ENCODE data around the gene CACNA1C.

CACNA1C gene

DNA sequence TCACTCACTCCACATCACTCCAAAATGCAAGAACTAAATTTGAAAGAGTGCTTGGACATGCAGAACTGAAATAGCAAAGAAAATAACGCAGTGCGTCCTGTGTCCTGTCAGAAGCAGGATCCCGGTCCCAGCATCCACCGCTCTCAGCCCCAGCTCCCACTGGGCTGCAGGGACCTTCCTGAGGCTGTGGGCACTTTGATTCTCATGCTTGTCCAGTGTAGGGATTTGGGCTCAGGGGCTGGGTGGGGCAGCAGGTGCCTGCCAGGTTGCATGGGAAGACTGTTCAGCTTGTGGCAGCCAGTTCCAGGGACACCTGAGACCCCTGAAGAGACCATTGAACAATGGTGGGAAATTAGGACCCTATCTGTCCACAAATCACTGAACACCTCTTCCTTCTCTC, 602.0 kb downstream of the CACNA1C start:
- Histone ChIP-seq H3K4me1 (ENCODE audit: control insufficient read depth, insufficient read depth, low read length) (no peaks in the 10 kb centered on the region), H3K9ac (ENCODE audit: low read length) (no peak overlapping the region), H3K27me3 (replicated peaks; ENCODE audit: control insufficient read depth, insufficient read depth, low read length) (no peaks in the 10 kb centered on the region), H3K9me3 (ENCODE audit: control insufficient read depth, low read length) (peaks cover 2% of the 10 kb centered on the region), H3K36me3 (ENCODE audit: control insufficient read depth, insufficient read depth, low read length, severe bottlenecking) (peaks cover 51% of the 10 kb centered on the region), H3K4me3 (ENCODE audit: low read length) (no peak overlapping the region)
- no peak for DNase-seq (ENCODE audit: low read depth)

DNA sequence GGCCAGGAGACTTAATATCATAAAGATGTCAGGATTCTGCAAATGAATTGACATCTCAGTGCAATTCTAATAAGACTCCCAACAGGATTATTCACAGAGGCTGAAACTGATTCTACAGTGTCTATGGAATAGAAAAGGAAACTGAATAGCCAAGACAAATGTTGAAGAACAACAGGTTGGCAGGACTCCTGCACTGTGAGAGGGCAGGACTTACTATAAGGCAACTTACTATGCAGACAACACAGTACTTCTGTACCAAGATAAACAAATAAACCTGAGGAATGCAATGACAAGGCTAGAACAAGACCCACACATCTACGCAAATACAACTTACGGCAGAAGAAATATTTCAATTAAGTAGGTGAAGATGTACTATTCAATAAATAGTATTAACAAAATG, 609.7 kb downstream of the CACNA1C start:
- Histone ChIP-seq H3K36me3 (ENCODE audit: control insufficient read depth, insufficient read depth, low read length, severe bottlenecking) (peaks cover 74% of the 10 kb centered on the region), H3K9me3 (ENCODE audit: control insufficient read depth, low read length) (no peaks in the 10 kb centered on the region), H3K4me1 (ENCODE audit: control insufficient read depth, insufficient read depth, low read length) (no peaks in the 10 kb centered on the region), H3K27me3 (replicated peaks; ENCODE audit: control insufficient read depth, insufficient read depth, low read length) (no peaks in the 10 kb centered on the region), H3K9ac (ENCODE audit: low read length) (no peak overlapping the region), H3K4me3 (ENCODE audit: low read length) (no peak overlapping the region)
- no peak for DNase-seq (ENCODE audit: low read depth)

DNA sequence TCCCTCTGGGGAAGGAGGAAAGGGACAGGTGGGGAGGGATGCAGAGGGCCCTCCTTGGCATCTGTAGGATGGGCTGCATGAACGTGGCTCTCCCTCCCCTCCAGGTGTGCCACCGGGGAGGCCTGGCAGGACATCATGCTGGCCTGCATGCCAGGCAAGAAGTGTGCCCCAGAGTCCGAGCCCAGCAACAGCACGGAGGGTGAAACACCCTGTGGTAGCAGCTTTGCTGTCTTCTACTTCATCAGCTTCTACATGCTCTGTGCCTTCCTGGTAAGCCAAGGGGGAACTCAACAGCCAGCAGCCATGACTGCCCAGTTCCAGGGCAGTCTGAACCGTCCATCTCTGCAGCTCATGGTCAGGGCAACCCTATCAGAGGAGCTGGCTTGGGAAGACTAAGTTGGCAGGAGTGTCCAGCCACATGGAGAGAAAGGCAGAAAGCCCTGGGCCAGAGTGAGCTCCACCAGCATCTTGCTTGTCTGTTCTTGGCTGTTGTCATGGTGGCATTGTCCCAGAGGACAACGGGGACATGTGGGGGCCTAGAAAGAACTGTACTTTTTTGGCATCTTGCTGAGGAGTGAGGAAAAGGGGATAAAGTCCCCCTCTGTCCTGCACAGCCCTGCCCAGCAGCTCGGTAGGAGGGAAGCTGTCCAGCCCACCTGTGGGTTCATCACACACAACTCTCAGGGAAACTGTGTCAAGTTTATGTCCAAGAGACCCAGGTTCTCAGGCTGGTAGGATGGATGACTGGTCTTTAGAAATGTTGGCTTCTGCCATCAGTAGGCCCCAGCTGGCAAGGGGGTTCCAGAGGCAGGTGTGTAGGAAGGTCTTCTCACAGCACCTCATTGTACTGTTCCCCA, 612.2 kb downstream of the CACNA1C start:
- Histone ChIP-seq H3K4me1 (ENCODE audit: control insufficient read depth, insufficient read depth, low read length) (no peaks in the 10 kb centered on the region), H3K36me3 (ENCODE audit: control insufficient read depth, insufficient read depth, low read length, severe bottlenecking) (peaks cover 75% of the 10 kb centered on the region), H3K9me3 (ENCODE audit: control insufficient read depth, low read length) (no peaks in the 10 kb centered on the region), H3K4me3 (ENCODE audit: low read length) (no peak overlapping the region), H3K27me3 (replicated peaks; ENCODE audit: control insufficient read depth, insufficient read depth, low read length) (no peaks in the 10 kb centered on the region), H3K9ac (ENCODE audit: low read length) (no peak overlapping the region)
- no peak for DNase-seq (ENCODE audit: low read depth)

DNA sequence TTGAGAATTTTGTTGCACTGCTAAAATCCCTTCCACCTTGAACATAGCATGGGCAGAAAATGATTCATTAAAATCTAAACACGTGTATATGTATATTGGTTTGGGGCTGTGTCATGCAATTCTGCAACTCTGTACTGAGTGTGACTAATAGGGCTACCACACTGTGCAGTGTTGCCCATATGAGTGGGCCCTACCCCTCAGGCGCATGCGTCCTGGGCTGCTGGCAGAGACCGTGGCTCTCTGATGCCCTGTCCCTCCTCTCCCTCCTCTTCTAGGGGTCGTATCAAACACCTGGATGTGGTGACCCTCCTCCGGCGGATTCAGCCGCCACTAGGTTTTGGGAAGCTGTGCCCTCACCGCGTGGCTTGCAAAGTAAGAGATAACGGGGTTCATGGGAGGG, 613.6 kb downstream of the CACNA1C start:
- H3K27me3 ChIP-seq (replicated peaks; ENCODE audit: control insufficient read depth, insufficient read depth, low read length) = no peaks in the 10 kb centered on the region
- peaks cover 78% of the 10 kb centered on the region for H3K36me3 ChIP-seq (ENCODE audit: control insufficient read depth, insufficient read depth, low read length, severe bottlenecking)
- no peaks in the 10 kb centered on the region for H3K4me1 ChIP-seq (ENCODE audit: control insufficient read depth, insufficient read depth, low read length)
- no peaks in the 10 kb centered on the region for H3K9me3 ChIP-seq (ENCODE audit: control insufficient read depth, low read length)
- H3K4me3 ChIP-seq (ENCODE audit: low read length) = no peak overlapping the region
- H3K9ac ChIP-seq (ENCODE audit: low read length) = no peak overlapping the region
- DNase-seq (ENCODE audit: low read depth) = no peak

DNA sequence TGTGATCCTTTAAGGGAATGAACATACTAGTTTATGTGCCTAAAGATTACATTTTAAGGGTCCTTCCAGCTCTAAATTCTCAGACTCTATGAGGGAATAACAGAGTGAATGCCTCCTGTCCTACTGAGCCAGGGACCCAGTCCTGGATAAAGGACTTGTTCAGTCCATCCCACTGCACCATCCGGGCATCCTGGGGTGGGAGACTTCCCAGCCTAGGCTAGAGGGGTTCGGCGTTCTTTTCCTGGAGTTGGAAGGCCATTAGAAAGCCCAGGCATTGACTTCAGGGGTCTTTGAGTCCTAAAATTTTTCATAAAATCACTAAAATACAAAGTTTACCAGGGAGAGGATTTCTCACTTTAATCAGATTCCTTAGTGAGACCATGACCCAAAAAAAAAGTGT, 614.1 kb downstream of the CACNA1C start:
- Histone ChIP-seq H3K36me3 (ENCODE audit: control insufficient read depth, insufficient read depth, low read length, severe bottlenecking) (peaks cover 81% of the 10 kb centered on the region), H3K9ac (ENCODE audit: low read length) (no peak overlapping the region), H3K27me3 (replicated peaks; ENCODE audit: control insufficient read depth, insufficient read depth, low read length) (no peaks in the 10 kb centered on the region), H3K4me3 (ENCODE audit: low read length) (no peak overlapping the region), H3K9me3 (ENCODE audit: control insufficient read depth, low read length) (no peaks in the 10 kb centered on the region), H3K4me1 (ENCODE audit: control insufficient read depth, insufficient read depth, low read length) (no peaks in the 10 kb centered on the region)
- DNase-seq (ENCODE audit: low read depth) = no peak

DNA sequence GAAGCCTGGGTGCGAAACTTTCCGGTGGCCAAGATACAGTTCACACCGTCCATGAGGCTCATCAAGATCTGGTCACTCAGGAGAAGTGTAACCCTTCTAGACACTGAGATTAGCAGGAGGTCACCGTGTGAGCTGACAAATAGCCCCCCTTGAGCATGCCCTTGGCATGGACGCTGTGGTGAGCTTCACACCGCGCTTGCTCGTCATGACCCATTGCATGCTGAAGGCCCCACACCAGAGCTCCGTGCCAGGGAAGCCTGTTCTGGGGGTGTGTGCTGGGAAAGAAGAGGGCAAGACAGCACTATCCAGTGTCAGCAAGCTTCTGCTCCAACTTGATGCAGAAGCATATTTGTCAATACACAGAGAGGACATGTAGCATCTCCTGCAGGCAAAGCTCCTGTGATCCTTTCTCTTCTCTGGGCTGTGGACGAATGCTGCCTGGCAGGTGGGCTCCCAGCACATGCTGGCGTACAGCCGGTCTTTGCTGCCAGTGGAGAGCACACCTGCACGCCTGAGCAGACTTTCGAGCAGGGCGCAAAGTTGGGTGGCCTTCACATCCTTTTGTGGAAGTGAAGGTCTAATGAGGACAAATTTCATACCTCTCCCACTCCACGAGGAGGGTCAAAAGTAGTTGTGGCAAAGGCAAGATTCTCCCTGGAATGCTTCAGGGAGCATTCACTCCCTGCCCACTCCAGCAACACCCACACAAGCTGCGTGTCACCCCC, 615.1 kb downstream of the CACNA1C start:
- Histone ChIP-seq H3K9me3 (ENCODE audit: control insufficient read depth, low read length) (no peaks in the 10 kb centered on the region), H3K4me1 (ENCODE audit: control insufficient read depth, insufficient read depth, low read length) (no peaks in the 10 kb centered on the region), H3K9ac (ENCODE audit: low read length) (no peak overlapping the region), H3K36me3 (ENCODE audit: control insufficient read depth, insufficient read depth, low read length, severe bottlenecking) (peaks cover 85% of the 10 kb centered on the region), H3K27me3 (replicated peaks; ENCODE audit: control insufficient read depth, insufficient read depth, low read length) (no peaks in the 10 kb centered on the region), H3K4me3 (ENCODE audit: low read length) (no peak overlapping the region)
- DNase-seq (ENCODE audit: low read depth) = no peak

DNA sequence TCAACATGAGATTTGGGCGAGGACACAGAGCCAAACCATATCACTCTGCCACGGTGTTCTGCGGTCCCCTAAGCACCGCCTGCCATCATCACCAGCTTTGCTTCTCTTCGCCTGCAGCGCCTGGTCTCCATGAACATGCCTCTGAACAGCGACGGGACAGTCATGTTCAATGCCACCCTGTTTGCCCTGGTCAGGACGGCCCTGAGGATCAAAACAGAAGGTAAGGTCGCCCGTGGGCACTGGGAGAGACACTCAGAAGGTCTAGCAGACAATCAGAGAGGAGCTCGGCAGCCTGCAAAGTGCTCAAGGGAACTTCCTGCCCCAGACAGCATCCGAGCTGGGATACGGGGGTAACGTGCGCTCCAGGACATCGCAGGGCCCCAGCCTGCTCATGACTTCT, 616.0 kb downstream of the CACNA1C start:
- no peak for DNase-seq (ENCODE audit: low read depth)
- no peaks in the 10 kb centered on the region for H3K27me3 ChIP-seq (replicated peaks; ENCODE audit: control insufficient read depth, insufficient read depth, low read length)
- no peaks in the 10 kb centered on the region for H3K4me1 ChIP-seq (ENCODE audit: control insufficient read depth, insufficient read depth, low read length)
- H3K9ac ChIP-seq (ENCODE audit: low read length) = no peak overlapping the region
- H3K36me3 ChIP-seq (ENCODE audit: control insufficient read depth, insufficient read depth, low read length, severe bottlenecking) = peaks cover 82% of the 10 kb centered on the region
- H3K4me3 ChIP-seq (ENCODE audit: low read length) = no peak overlapping the region
- H3K9me3 ChIP-seq (ENCODE audit: control insufficient read depth, low read length) = no peaks in the 10 kb centered on the region

DNA sequence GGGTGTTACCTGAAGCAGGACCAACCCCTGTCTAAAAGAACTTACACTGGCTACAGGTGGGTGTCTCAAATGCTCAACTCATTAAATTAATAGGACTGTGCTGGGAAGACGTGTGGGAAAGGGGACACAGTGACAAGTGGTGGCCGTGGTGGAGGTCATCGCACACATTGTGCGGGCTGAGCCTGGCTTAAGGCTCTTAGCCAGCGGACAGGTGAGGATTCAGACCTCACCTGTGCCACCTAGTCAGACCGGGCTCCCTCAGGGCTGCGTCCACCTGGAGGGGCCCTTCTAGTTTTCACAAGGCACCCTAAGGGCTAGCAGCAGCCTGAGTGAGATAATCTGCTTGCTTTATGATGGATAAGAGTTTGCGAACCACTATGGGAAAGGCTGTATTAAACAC, 616.8 kb downstream of the CACNA1C start:
- H3K27me3 ChIP-seq (replicated peaks; ENCODE audit: control insufficient read depth, insufficient read depth, low read length) = no peaks in the 10 kb centered on the region
- no peak overlapping the region for H3K4me3 ChIP-seq (ENCODE audit: low read length)
- no peak overlapping the region for H3K9ac ChIP-seq (ENCODE audit: low read length)
- H3K9me3 ChIP-seq (ENCODE audit: control insufficient read depth, low read length) = no peaks in the 10 kb centered on the region
- H3K36me3 ChIP-seq (ENCODE audit: control insufficient read depth, insufficient read depth, low read length, severe bottlenecking) = peaks cover 83% of the 10 kb centered on the region
- DNase-seq (ENCODE audit: low read depth) = no peak
- no peaks in the 10 kb centered on the region for H3K4me1 ChIP-seq (ENCODE audit: control insufficient read depth, insufficient read depth, low read length)

DNA sequence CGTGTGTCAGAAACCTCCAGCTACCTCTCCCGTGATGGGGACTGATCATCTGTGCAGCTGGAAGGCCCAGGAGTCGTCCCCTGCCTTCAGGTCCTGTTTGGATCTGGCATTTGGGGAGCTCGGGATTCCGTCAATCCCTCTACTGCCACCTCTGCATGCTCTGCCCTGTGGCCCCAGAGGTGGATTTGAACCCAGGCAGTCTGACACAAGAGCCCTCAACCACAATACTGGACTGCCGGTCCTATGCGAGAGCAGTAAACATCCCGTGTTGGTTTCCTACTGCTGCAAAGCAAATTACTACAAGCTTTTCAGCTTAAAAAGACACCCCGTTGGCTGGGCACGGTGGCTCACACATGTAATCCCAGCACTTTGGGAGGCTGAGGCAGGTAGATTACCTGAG, 620.1 kb downstream of the CACNA1C start:
- DNase-seq (ENCODE audit: low read depth) = no peak
- Histone ChIP-seq H3K27me3 (replicated peaks; ENCODE audit: control insufficient read depth, insufficient read depth, low read length) (no peaks in the 10 kb centered on the region), H3K36me3 (ENCODE audit: control insufficient read depth, insufficient read depth, low read length, severe bottlenecking) (peaks cover 70% of the 10 kb centered on the region), H3K4me3 (ENCODE audit: low read length) (no peak overlapping the region), H3K9me3 (ENCODE audit: control insufficient read depth, low read length) (no peaks in the 10 kb centered on the region), H3K4me1 (ENCODE audit: control insufficient read depth, insufficient read depth, low read length) (no peaks in the 10 kb centered on the region), H3K9ac (ENCODE audit: low read length) (no peak overlapping the region)

DNA sequence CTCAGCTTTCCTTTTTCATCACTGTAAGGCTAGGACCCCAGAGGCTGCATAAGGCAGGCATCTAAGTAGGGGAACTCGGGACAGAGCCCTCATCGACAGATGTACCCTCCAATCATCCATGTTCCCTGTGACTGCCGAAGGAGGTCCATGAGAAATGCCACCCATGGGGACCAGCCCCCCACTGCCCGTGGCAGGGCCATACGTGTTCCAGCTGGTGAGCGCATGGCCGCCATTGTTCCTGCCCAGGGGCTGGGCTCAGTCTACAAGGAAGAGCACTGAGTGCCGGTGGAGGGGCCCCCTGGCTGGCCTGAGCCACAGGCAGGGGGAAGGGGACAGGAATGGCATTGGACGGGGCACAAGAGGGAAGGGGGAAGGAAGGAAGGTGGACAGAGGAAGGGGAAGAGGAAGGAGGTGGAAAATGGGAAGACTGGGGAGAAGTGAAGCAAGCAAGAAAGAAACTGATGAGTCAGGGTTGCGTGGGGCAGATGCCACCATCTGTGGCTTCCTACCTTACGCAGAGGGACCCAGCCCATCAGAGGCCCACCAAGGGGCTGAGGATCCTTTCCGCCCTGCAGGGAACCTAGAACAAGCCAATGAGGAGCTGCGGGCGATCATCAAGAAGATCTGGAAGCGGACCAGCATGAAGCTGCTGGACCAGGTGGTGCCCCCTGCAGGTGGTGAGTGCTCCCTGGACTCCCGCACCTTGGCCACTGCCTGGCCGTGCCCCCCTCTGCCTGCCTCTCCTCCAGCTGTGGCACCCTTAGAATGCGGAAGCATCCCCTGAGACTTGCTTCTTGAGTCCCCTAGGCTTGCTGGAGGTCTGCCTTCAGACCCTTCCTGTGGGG, 621.4 kb downstream of the CACNA1C start:
- no peaks in the 10 kb centered on the region for H3K4me1 ChIP-seq (ENCODE audit: control insufficient read depth, insufficient read depth, low read length)
- no peak for DNase-seq (ENCODE audit: low read depth)

DNA sequence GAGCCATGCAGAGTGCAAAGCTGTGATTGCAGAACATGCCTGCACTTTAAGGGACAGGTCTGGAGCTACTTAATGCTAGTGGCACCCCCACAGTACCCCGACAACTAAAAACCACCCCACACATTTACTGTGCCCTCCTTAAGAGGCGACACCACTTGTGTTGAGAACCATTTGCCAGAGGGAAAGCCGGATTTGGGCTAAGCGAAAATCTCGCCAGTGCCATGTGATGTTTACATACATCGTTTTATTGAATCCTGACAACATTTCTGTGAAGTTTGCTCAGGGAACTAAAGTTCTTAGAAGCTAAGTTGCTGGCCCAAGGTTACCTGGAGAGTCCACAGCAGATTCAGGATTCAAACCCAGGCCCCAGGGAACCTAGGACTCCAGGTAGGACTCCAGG, 623.0 kb downstream of the CACNA1C start:
- H3K9me3 ChIP-seq (ENCODE audit: control insufficient read depth, low read length) = no peaks in the 10 kb centered on the region
- H3K27me3 ChIP-seq (replicated peaks; ENCODE audit: control insufficient read depth, insufficient read depth, low read length) = no peaks in the 10 kb centered on the region
- no peak overlapping the region for H3K4me3 ChIP-seq (ENCODE audit: low read length)
- no peak overlapping the region for H3K9ac ChIP-seq (ENCODE audit: low read length)
- peaks cover 74% of the 10 kb centered on the region for H3K36me3 ChIP-seq (ENCODE audit: control insufficient read depth, insufficient read depth, low read length, severe bottlenecking)
- H3K4me1 ChIP-seq (ENCODE audit: control insufficient read depth, insufficient read depth, low read length) = no peaks in the 10 kb centered on the region
- DNase-seq (ENCODE audit: low read depth) = no peak

More for the DNA sequence above, 621.4 kb downstream of the CACNA1C start:
- Histone ChIP-seq H3K36me3 (ENCODE audit: control insufficient read depth, insufficient read depth, low read length, severe bottlenecking) (peaks cover 69% of the 10 kb centered on the region), H3K9ac (ENCODE audit: low read length) (no peak overlapping the region), H3K4me3 (ENCODE audit: low read length) (no peak overlapping the region), H3K27me3 (replicated peaks; ENCODE audit: control insufficient read depth, insufficient read depth, low read length) (no peaks in the 10 kb centered on the region), H3K9me3 (ENCODE audit: control insufficient read depth, low read length) (no peaks in the 10 kb centered on the region)
